ENCODE results near the gene CHGA. TPM values are rescaled to one million over a fixed set of nuclear protein-coding genes. Genes with fewer than 3 reads are reported as not detected.

CHGA gene
- total RNA-seq, 1 experiment from 2014 or later, result not detected

GRCh38 chr14:92976268-92976667 lies 53.3 kb downstream of the CHGA start:
- intact Hi-C loops (cut with micrococcal nuclease), result no loop called here
- BruUV-seq (replicated peaks), result no TSS peak
- RAD21 ChIA-PET (ENCODE audit: low non-redundant PET in 1 of 2, low total read pairs in 2 of 2, uncharacterized antibody in 2 of 2, unreplicated experiment in 2 of 2), result no interaction called here

More at GRCh38 chr14:92976268-92976667, 53.3 kb downstream of the CHGA start:
- POLR2A ChIA-PET, result no interaction called here
- no peak overlapping the region for H3K9ac ChIP-seq (ENCODE audit: low read length)
- H3K27me3 ChIP-seq (ENCODE audit: insufficient read depth, low read length), result no peaks in the 10 kb centered on the region
- H3K9me3 ChIP-seq (ENCODE audit: control insufficient read depth in 1 of 2, insufficient read depth in 1 of 2, low read depth in 1 of 2, low read length in 2 of 2), result peaks cover 0 to 5% of the 10 kb centered on the region in 2 experiments; a peak in 1 of 4 replicates
- H3K79me2 ChIP-seq (ENCODE audit: insufficient read depth, low read length), result no peaks in the 10 kb centered on the region
- CTCF ChIA-PET, result no interaction called here
- ATAC-seq, result no peak
- H3K4me3 ChIP-seq (replicated peaks in 1 of 2; ENCODE audit: low read depth in 1 of 2, low read length in 2 of 2), result no peak overlapping the region
- H3K36me3 ChIP-seq (ENCODE audit: control insufficient read depth in 1 of 2, insufficient read depth in 2 of 2, low read length in 2 of 2), result peaks cover 0 to 6% of the 10 kb centered on the region in 2 experiments; a peak in 1 of 4 replicates
- TF ChIP-seq SRF (IDR thresholded peaks at IDR 0.05; ENCODE audit: low read depth), result no peak
- TF ChIP-seq RAD21 (IDR thresholded peaks at IDR 0.05; ENCODE audit: low read depth), result no peak
- no peak for TF ChIP-seq ATF3 (IDR thresholded peaks at IDR 0.05)
- no peak for TF ChIP-seq MAX (IDR thresholded peaks at IDR 0.05)
- TF ChIP-seq YY1 (IDR thresholded peaks at IDR 0.05; ENCODE audit: extremely low read depth, insufficient replicate concordance, low read depth, low read length), result no peak
- no peak for TF ChIP-seq CTCF (IDR thresholded peaks at IDR 0.05 in 2 of 3, conservative IDR thresholded peaks at IDR 0.05 in 1 of 3; ENCODE audit: borderline replicate concordance in 1 of 3, insufficient read depth in 1 of 3, low read depth in 2 of 3, low read length in 2 of 3)
- no peak for TF ChIP-seq ELF1 (IDR thresholded peaks at IDR 0.05; ENCODE audit: borderline replicate concordance, low read depth)
- no peak for TF ChIP-seq ZNF274 (IDR thresholded peaks at IDR 0.05; ENCODE audit: low read depth, low read length)
- TF ChIP-seq POLR2A (IDR thresholded peaks at IDR 0.05; ENCODE audit: borderline replicate concordance, extremely low read depth, insufficient read depth, insufficient read length), result no peak
- no peak for TF ChIP-seq SP1 (IDR thresholded peaks at IDR 0.05; ENCODE audit: low read depth)
- no peak for TF ChIP-seq CBX3 (IDR thresholded peaks at IDR 0.05; ENCODE audit: low read depth)
- no peak for TF ChIP-seq CEBPB (IDR thresholded peaks at IDR 0.05; ENCODE audit: low read depth)
- no peak for TF ChIP-seq POLR2AphosphoS5 (IDR thresholded peaks at IDR 0.05; ENCODE audit: low read depth, low read length)
- no peak for TF ChIP-seq EGR1 (IDR thresholded peaks at IDR 0.05; ENCODE audit: low read depth)
- no peak for TF ChIP-seq ZBTB33 (IDR thresholded peaks at IDR 0.05; ENCODE audit: extremely low read depth, insufficient replicate concordance, low read length)
- TF ChIP-seq JUND (IDR thresholded peaks at IDR 0.05), result no peak
- no peak for TF ChIP-seq TCF7L2 (IDR thresholded peaks at IDR 0.05; ENCODE audit: borderline replicate concordance, extremely low read depth, insufficient read depth, insufficient read length)
- TF ChIP-seq EZH2phosphoT487 (IDR thresholded peaks at IDR 0.05; ENCODE audit: borderline replicate concordance), result no peak
- H2AFZ ChIP-seq (ENCODE audit: low read depth, low read length, poor library complexity, severe bottlenecking), result no peak overlapping the region
- H3K4me1 ChIP-seq (ENCODE audit: control insufficient read depth in 1 of 2, insufficient read depth in 2 of 2, low read length in 2 of 2), result no peaks in the 10 kb centered on the region
- no peak for DNase-seq (ENCODE audit: low read depth, low spot score)
- no peak overlapping the region for H3K4me2 ChIP-seq (ENCODE audit: low read length)
- H3K9me2 ChIP-seq (ENCODE audit: insufficient read depth), result no peaks in the 10 kb centered on the region
- no peak overlapping the region for H3K27ac ChIP-seq (ENCODE audit: low read depth, low read length)
- H4K20me1 ChIP-seq (ENCODE audit: insufficient read depth), result no peaks in the 10 kb centered on the region

Data from HCT116 (cell line).